Esophagus muscularis mucosa (tissue), 4 donors: Measurements from ENCODE around the gene PLEKHH2. TPM values are rescaled to one million over a fixed set of nuclear protein-coding genes. Genes with fewer than 3 reads are reported as not detected.
A peak's percentile ranks its signal among the peaks of the same experiment; 100 is the strongest.

Experiments
- DNase-seq: peaks from one replicate; pipeline ENCODE4 v3.0.0-alpha.2; 2017; ENCODE audit errors: extremely low spot score
- H3K27ac ChIP-seq, 4 donors: fragments of 200-600 bp; sonication (generic); replicated peaks in 1 of 4; 1 replicate in 3 of 4; 2 replicates in 1 of 4; pipeline ENCODE4 v1.5.1; 2016 to 2019; ENCODE audit warnings: mild to moderate bottlenecking in 1 of 4
- H3K27me3 ChIP-seq, 4 donors: fragments of 200-600 bp; sonication (generic); one replicate each; pipeline versions ENCODE4 v1.5.1 to v1.6.0; 2016 to 2019
- H3K36me3 ChIP-seq, 4 donors: fragments of 200-600 bp; sonication (generic); one replicate each; pipeline ENCODE4 v1.5.1; 2016 to 2019
- H3K4me1 ChIP-seq, 4 donors: fragments of 200-600 bp; sonication (generic); one replicate each; pipeline ENCODE4 v1.5.1; 2016 to 2019
- H3K4me3 ChIP-seq, 4 donors: fragments of 200-600 bp; sonication (generic); 1 replicate in 2 of 4; 2 replicates in 2 of 4; pipeline ENCODE4 v1.5.1; 2016 to 2019; ENCODE audit warnings: mild to moderate bottlenecking in 4 of 4, moderate library complexity in 1 of 4
- H3K9me3 ChIP-seq, 4 donors: fragments of 200-600 bp; sonication (generic); 1 replicate in 3 of 4; 2 replicates in 1 of 4; pipeline ENCODE4 v1.5.1; 2016 to 2019
- EP300 ChIP-seq: sonication (generic); formaldehyde crosslinking; IDR thresholded peaks from one replicate; pipeline ENCODE4 v1.6.1; 2017; ENCODE audit warnings: antibody characterized with exemption
- POLR2A ChIP-seq: fragments of 450-650 bp; IDR thresholded peaks from one replicate; pipeline ENCODE4 v1.6.1; 2017; ENCODE audit warnings: antibody characterized with exemption, moderate library complexity, mild to moderate bottlenecking, low read depth
- POLR2AphosphoS5 ChIP-seq, 2 donors: sonication (generic); formaldehyde crosslinking; IDR thresholded peaks; one replicate each; pipeline ENCODE4 v1.6.1; 2017; ENCODE audit warnings: antibody characterized with exemption in 2 of 2
- WGBS: methylation state at CpG from one replicate; pipeline ENCODE4 v1.1.5; 2018; 5-methylcytosine and 5-hydroxymethylcytosine counted together
- intact Hi-C: fragments of 100-400 bp; cut with DNase I; formaldehyde crosslinking; loops from one replicate; pipeline ENCODE4 v1.15.1; 2023
- total RNA-seq, 4 donors: library from RNA; depleted of rRNA; stranded (reverse); fragments of >200 nt; gene quantifications; one replicate each; pipeline versions ENCODE4 v1.1.0 to v1.2.1, GENCODE V29; 2016
- TF ChIP-seq, protein P1 (sequence below), 3 experiments: fragments of 200-600 bp in 2 of 3; fragments of 450-650 bp in 1 of 3; sonication (generic) in 2 of 3; IDR thresholded peaks; one replicate each; pipeline ENCODE4 v1.5.1; 2017 to 2019; ENCODE audit warnings: antibody characterized with exemption in 3 of 3, mild to moderate bottlenecking in 2 of 3, moderate library complexity in 1 of 3

The PLEKHH2 gene
- total RNA-seq, 4 donors from 2014 or later = 20.3 to 32.4 (median 25.1) TPM

DNA sequence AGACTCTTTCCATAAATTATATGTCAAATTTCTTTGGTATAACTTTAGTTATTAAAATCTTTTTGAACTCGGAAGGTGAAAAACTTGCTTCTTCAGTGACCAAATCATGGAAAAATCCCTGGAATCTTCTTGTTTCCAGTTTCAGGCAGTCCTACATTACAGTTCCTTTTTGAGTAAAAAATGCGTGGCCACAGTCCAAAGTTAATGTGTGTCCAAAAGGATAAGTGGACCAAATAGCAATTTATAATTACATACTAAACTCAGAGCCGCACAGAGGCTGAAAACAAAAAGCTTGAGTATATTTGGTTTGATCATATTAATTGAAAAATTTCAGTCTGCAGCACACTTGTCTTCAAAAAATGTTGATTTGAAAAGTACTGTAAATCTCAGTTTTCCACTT, 108.4 kb downstream of the PLEKHH2 start:
- intact Hi-C loops = no loop called here
- Histone ChIP-seq H3K36me3 (peaks cover 0 to 4% (median 0%) of the 10 kb centered on the region in 4 donors), H3K4me3 (no peak overlapping the region), H3K9me3 (no peaks in the 10 kb centered on the region), H3K4me1 (peaks cover 0 to 47% (median 33%) of the 10 kb centered on the region in 4 donors), H3K27me3 (no peaks in the 10 kb centered on the region), H3K27ac (peak overlapping the region; percentile 49 to 73 (median 62))
- TF ChIP-seq, protein P1, sequence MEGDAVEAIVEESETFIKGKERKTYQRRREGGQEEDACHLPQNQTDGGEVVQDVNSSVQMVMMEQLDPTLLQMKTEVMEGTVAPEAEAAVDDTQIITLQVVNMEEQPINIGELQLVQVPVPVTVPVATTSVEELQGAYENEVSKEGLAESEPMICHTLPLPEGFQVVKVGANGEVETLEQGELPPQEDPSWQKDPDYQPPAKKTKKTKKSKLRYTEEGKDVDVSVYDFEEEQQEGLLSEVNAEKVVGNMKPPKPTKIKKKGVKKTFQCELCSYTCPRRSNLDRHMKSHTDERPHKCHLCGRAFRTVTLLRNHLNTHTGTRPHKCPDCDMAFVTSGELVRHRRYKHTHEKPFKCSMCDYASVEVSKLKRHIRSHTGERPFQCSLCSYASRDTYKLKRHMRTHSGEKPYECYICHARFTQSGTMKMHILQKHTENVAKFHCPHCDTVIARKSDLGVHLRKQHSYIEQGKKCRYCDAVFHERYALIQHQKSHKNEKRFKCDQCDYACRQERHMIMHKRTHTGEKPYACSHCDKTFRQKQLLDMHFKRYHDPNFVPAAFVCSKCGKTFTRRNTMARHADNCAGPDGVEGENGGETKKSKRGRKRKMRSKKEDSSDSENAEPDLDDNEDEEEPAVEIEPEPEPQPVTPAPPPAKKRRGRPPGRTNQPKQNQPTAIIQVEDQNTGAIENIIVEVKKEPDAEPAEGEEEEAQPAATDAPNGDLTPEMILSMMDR (IDR thresholded peaks at IDR 0.05) = no peak
- no peak for TF ChIP-seq POLR2A
- no peak for TF ChIP-seq POLR2AphosphoS5 (IDR thresholded peaks at IDR 0.05)
- TF ChIP-seq EP300 = no peak
- DNase-seq = no peak
- 32% methylated on average over 3 of the region's 3 CpGs for WGBS

DNA sequence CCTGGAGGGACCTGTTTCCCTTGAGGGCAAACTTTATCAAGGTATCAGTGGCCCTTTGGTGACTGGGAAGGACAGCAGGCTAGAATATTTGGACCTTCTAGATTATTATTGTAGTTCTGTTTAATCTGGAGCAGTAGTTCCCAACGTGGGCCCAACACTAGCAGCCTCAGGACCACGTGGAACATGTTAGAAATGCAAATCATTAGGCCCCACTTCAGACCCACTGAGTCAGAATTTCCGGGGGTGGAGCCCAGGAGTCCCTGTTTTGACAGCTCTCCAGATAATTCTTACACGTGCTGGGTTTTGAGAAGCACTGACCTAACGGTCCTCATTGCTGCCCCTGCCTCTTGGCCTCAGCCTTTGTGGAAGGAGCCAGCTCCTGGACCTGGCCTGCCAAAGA, 111.3 kb downstream of the PLEKHH2 start:
- no peaks in the 10 kb centered on the region for H3K36me3 ChIP-seq
- intact Hi-C loops = no loop called here
- WGBS = 71% methylated on average over 4 of the region's 5 CpGs

DNA sequence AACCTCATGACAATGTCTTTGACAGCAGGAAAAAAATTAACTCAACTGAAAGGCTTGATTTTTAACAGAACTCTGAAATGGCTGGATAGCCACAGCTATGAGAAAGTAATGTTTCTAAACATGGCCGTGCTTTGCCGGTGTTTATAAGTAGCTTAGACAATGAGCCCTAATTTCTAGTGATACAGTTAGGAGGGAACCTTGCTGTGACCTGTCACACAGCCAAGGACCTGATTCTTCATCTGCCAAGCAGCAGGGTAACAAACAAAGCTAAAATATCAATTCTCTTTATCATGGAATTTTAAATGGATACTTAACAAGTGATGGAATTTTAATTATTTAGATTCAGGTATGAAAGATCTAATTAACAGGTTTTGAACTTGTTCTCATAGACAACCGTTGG, 112.5 kb downstream of the PLEKHH2 start:
- Histone ChIP-seq H3K4me3 (no peak overlapping the region), H3K27me3 (no peaks in the 10 kb centered on the region), H3K36me3 (no peaks in the 10 kb centered on the region), H3K27ac (peak overlapping the region; percentile 15 to 62 (median 40)), H3K4me1 (peaks cover 0 to 39% (median 33%) of the 10 kb centered on the region in 4 donors), H3K9me3 (no peaks in the 10 kb centered on the region)
- DNase-seq = no peak
- no peak for TF ChIP-seq POLR2AphosphoS5 (IDR thresholded peaks at IDR 0.05)
- no peak for TF ChIP-seq EP300
- TF ChIP-seq, protein P1 (IDR thresholded peaks at IDR 0.05) = no peak
- no peak for TF ChIP-seq POLR2A
- intact Hi-C loops = no loop called here
- WGBS = 58% methylated on average over 3 of the region's 3 CpGs

More for the DNA sequence above, 111.3 kb downstream of the PLEKHH2 start:
- peaks cover 0 to 47% (median 33%) of the 10 kb centered on the region in 4 donors for H3K4me1 ChIP-seq
- H3K27me3 ChIP-seq = no peaks in the 10 kb centered on the region
- no peaks in the 10 kb centered on the region for H3K9me3 ChIP-seq
- TF ChIP-seq POLR2AphosphoS5 (IDR thresholded peaks at IDR 0.05) (no peak), EP300 (no peak), POLR2A (no peak)
- TF ChIP-seq, protein P1 (IDR thresholded peaks at IDR 0.05) = no peak
- H3K4me3 ChIP-seq = no peak overlapping the region
- DNase-seq = no peak
- H3K27ac ChIP-seq = no peak overlapping the region

DNA sequence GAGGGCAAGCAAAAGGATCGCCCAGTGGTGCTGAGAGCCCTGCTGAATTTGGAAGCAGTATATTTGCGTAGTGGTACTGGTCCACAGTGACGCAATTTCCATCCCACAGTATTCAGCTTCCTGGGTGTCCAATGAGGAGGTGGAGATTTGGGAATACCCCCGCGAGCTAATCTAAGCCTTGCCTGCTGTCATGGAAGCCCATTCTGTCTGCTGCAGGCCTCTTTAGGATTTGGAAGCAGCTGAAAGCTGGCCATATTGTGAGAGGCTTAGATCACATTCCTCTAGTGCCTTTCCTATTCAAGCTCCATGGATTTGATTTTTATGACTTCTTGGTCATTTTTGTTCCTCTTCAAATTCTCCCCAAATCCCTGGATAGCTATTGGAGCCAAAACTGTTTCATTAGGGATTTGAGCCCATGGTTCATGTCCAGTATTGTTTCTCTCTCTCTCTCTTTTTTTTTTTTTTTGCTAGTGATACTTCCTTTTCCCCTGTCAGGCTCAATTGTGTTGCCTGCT, 114.5 kb downstream of the PLEKHH2 start:
- DNase-seq = no peak
- Histone ChIP-seq H3K27ac (no peak overlapping the region), H3K4me1 (peaks cover 0 to 22% (median 15%) of the 10 kb centered on the region in 4 donors), H3K36me3 (no peaks in the 10 kb centered on the region), H3K4me3 (no peak overlapping the region), H3K9me3 (no peaks in the 10 kb centered on the region), H3K27me3 (no peaks in the 10 kb centered on the region)
- WGBS = 84% methylated on average over 5 of the region's 5 CpGs
- TF ChIP-seq EP300 = no peak
- no peak for TF ChIP-seq POLR2AphosphoS5 (IDR thresholded peaks at IDR 0.05)
- TF ChIP-seq, protein P1 (IDR thresholded peaks at IDR 0.05) = no peak
- no peak for TF ChIP-seq POLR2A
- intact Hi-C loops = no loop called here

DNA sequence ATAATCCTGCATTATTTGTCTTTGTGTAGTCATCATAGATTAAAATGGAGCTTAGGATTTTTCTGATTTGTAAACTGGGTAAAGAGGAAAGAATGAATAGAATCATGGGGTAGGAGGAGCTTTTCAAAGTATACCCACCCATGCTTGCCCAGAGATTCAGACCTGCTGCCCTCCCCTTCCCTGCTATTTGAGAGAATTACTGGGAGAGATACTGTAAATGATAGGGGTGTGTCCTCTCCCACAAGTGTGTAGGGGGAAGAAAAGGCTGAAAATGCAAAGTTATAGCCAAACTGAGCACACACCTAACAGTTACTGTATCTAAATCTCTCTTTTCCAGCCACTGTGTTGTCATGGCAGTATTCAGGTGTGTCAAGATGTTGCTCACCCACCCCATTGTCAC, 115.2 kb downstream of the PLEKHH2 start:
- intact Hi-C loops = no loop called here
- Histone ChIP-seq H3K4me1 (peaks cover 0 to 22% (median 14%) of the 10 kb centered on the region in 4 donors), H3K9me3 (no peaks in the 10 kb centered on the region), H3K36me3 (no peaks in the 10 kb centered on the region), H3K27me3 (no peaks in the 10 kb centered on the region), H3K4me3 (no peak overlapping the region), H3K27ac (no peak overlapping the region)
- no peak for TF ChIP-seq POLR2AphosphoS5 (IDR thresholded peaks at IDR 0.05)
- TF ChIP-seq, protein P1 (IDR thresholded peaks at IDR 0.05) = no peak
- no peak for TF ChIP-seq EP300
- no peak for TF ChIP-seq POLR2A
- no peak for DNase-seq
